Measurements from ENCODE around the gene DBNL. TPM values are rescaled to one million over a fixed set of nuclear protein-coding genes. Genes with fewer than 3 reads are reported as not detected.

Gene DBNL
- polyA plus RNA-seq, 1 donor from 2014 or later, result 124 TPM

GRCh38 chr7:44098092-44099068 is 53.9 kb downstream of the DBNL start:
- no peaks in the 10 kb centered on the region for H3K9me2 ChIP-seq (ENCODE audit: insufficient read depth, low read length)
- no peaks in the 10 kb centered on the region for H3K9me3 ChIP-seq (ENCODE audit: low read length)
- no peaks in the 10 kb centered on the region for H3F3A ChIP-seq (ENCODE audit: insufficient read depth, low read length, poor library complexity, severe bottlenecking)
- no peaks in the 10 kb centered on the region for H3K79me2 ChIP-seq (replicated peaks; ENCODE audit: insufficient read depth, low read length)
- no peak for TF ChIP-seq SMC3 (conservative IDR thresholded peaks at IDR 0.05; ENCODE audit: poor library complexity)
- TF ChIP-seq EP300 (conservative IDR thresholded peaks at IDR 0.05; ENCODE audit: poor library complexity, severe bottlenecking), result no peak
- no peak for TF ChIP-seq TAF1 (IDR thresholded peaks at IDR 0.05; ENCODE audit: low read depth)
- TF ChIP-seq POLR2AphosphoS5 (IDR thresholded peaks at IDR 0.05), result no peak
- TF ChIP-seq CTCF (IDR thresholded peaks at IDR 0.05; ENCODE audit: poor library complexity, severe bottlenecking), result no peak
- TF ChIP-seq EZH2 (IDR thresholded peaks at IDR 0.05; ENCODE audit: borderline replicate concordance, insufficient read depth, low read length, poor library complexity, severe bottlenecking), result no peak
- TF ChIP-seq, protein P1, sequence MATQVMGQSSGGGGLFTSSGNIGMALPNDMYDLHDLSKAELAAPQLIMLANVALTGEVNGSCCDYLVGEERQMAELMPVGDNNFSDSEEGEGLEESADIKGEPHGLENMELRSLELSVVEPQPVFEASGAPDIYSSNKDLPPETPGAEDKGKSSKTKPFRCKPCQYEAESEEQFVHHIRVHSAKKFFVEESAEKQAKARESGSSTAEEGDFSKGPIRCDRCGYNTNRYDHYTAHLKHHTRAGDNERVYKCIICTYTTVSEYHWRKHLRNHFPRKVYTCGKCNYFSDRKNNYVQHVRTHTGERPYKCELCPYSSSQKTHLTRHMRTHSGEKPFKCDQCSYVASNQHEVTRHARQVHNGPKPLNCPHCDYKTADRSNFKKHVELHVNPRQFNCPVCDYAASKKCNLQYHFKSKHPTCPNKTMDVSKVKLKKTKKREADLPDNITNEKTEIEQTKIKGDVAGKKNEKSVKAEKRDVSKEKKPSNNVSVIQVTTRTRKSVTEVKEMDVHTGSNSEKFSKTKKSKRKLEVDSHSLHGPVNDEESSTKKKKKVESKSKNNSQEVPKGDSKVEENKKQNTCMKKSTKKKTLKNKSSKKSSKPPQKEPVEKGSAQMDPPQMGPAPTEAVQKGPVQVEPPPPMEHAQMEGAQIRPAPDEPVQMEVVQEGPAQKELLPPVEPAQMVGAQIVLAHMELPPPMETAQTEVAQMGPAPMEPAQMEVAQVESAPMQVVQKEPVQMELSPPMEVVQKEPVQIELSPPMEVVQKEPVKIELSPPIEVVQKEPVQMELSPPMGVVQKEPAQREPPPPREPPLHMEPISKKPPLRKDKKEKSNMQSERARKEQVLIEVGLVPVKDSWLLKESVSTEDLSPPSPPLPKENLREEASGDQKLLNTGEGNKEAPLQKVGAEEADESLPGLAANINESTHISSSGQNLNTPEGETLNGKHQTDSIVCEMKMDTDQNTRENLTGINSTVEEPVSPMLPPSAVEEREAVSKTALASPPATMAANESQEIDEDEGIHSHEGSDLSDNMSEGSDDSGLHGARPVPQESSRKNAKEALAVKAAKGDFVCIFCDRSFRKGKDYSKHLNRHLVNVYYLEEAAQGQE (IDR thresholded peaks at IDR 0.05; ENCODE audit: borderline replicate concordance), result no peak
- no peak for TF ChIP-seq MXI1 (conservative IDR thresholded peaks at IDR 0.05; ENCODE audit: poor library complexity, severe bottlenecking)
- no peak for TF ChIP-seq RAD21 (conservative IDR thresholded peaks at IDR 0.05)
- H3K4me3 ChIP-seq (ENCODE audit: low read length), result no peak overlapping the region
- H3K27me3 ChIP-seq (ENCODE audit: insufficient read depth, low read depth, low read length), result peaks cover 4% of the 10 kb centered on the region
- H3K27ac ChIP-seq (ENCODE audit: low read length), result no peak overlapping the region
- no peaks in the 10 kb centered on the region for H3K36me3 ChIP-seq (ENCODE audit: insufficient read depth, low read length)
- no peak overlapping the region for H2AFZ ChIP-seq (ENCODE audit: low read depth, low read length)
- H3K9ac ChIP-seq (ENCODE audit: low read length), result no peak overlapping the region
- no peak overlapping the region for H3K4me2 ChIP-seq (ENCODE audit: low read length)
- H4K20me1 ChIP-seq (ENCODE audit: insufficient read depth), result no peaks in the 10 kb centered on the region

DNA sequence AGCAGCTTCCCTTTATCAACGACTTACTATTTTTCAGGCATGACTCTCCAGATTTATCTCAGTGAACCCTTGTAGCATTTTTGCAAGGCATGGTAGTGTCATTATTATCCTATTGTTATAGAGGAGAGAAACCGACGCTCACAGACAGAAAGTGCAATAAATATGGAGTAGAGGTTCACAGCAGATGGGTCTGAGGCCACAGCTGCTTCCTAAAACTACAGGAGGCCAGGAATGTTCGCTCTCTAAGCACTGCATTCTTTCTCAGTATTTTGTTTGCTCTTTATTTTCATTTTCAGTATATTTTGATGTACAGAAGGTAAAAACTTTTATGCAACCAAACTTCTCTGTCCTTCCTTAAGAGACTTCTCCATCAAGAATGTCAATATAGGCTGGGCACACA is 55.2 kb downstream of the DBNL start:
- H3K36me3 ChIP-seq (ENCODE audit: insufficient read depth, low read length), result no peaks in the 10 kb centered on the region
- no peak overlapping the region for H3K27ac ChIP-seq (ENCODE audit: low read length)
- H3K9me3 ChIP-seq (ENCODE audit: low read length), result no peaks in the 10 kb centered on the region
- H2AFZ ChIP-seq (ENCODE audit: low read depth, low read length), result no peak overlapping the region
- no peak overlapping the region for H3K4me3 ChIP-seq (ENCODE audit: low read length)
- peaks cover 14% of the 10 kb centered on the region for H3K27me3 ChIP-seq (ENCODE audit: insufficient read depth, low read depth, low read length)
- no peaks in the 10 kb centered on the region for H3K9me2 ChIP-seq (ENCODE audit: insufficient read depth, low read length)
- H3K4me2 ChIP-seq (ENCODE audit: low read length), result no peak overlapping the region
- no peaks in the 10 kb centered on the region for H3F3A ChIP-seq (ENCODE audit: insufficient read depth, low read length, poor library complexity, severe bottlenecking)
- TF ChIP-seq RAD21 (conservative IDR thresholded peaks at IDR 0.05) (no peak), TAF1 (IDR thresholded peaks at IDR 0.05; ENCODE audit: low read depth) (no peak), POLR2AphosphoS5 (IDR thresholded peaks at IDR 0.05) (no peak), CTCF (IDR thresholded peaks at IDR 0.05; ENCODE audit: poor library complexity, severe bottlenecking) (no peak), EP300 (conservative IDR thresholded peaks at IDR 0.05; ENCODE audit: poor library complexity, severe bottlenecking) (no peak), SMC3 (conservative IDR thresholded peaks at IDR 0.05; ENCODE audit: poor library complexity) (no peak), MXI1 (conservative IDR thresholded peaks at IDR 0.05; ENCODE audit: poor library complexity, severe bottlenecking) (no peak), EZH2 (IDR thresholded peaks at IDR 0.05; ENCODE audit: borderline replicate concordance, insufficient read depth, low read length, poor library complexity, severe bottlenecking) (no peak)
- TF ChIP-seq, protein P1 (IDR thresholded peaks at IDR 0.05; ENCODE audit: borderline replicate concordance), result no peak
- H3K9ac ChIP-seq (ENCODE audit: low read length), result no peak overlapping the region
- no peaks in the 10 kb centered on the region for H4K20me1 ChIP-seq (ENCODE audit: insufficient read depth)
- no peaks in the 10 kb centered on the region for H3K79me2 ChIP-seq (replicated peaks; ENCODE audit: insufficient read depth, low read length)

Data from neural cell (in vitro differentiated cells).